MM.1S (cell line): ENCODE measurements around the gene KRTAP1-4.
"Not testable (repeated sequence)": the region's sequence is repeated elsewhere in the genome, so short reads cannot be mapped to it uniquely, and the experiment has no call there.

Experiments
- CTCF ChIP-seq: fragments of 300-600 bp; sonication (generic); IDR thresholded peaks from 2 replicates; pipeline ENCODE4 v1.5.1; 2016; ENCODE audit warnings: antibody characterized with exemption, low read length, mixed read lengths
- EZH2 ChIP-seq: fragments of 300-600 bp; sonication (generic); optimal IDR thresholded peaks from 2 replicates; pipeline ENCODE3; 2017; ENCODE audit warnings: low read depth, mild to moderate bottlenecking, antibody characterized with exemption, low read length, mixed read lengths

- TF ChIP-seq CTCF, EZH2: not testable (repeated sequence)
Measured at GRCh38 chr17:41046735-41047465, 16.9 kb upstream of the KRTAP1-4 start, which contains the start of gene KRTAP2-1.
